ENCODE measurements around the gene REG3G.

- TF ChIP-seq CTCF (IDR thresholded peaks at IDR 0.05) (peak in 3 of 7 experiments; percentile 30 to 51 (median 44)), POLR2A (IDR thresholded peaks at IDR 0.05) (no peak), POLR2AphosphoS5 (IDR thresholded peaks at IDR 0.05) (no peak), EP300 (IDR thresholded peaks at IDR 0.05) (no peak)
Measured at GRCh38 chr2:79041032-79041448, 15.5 kb downstream of the REG3G start.

Measured in stomach (tissue), 4 donors.